ENCODE measurements around the gene ERN2. TPM values are rescaled to one million over a fixed set of nuclear protein-coding genes. Genes with fewer than 3 reads are reported as not detected.

Gene ERN2
- total and polyA plus RNA-seq, 8 donors: 0.20 to 4.7 (median 1.8) TPM

DNA sequence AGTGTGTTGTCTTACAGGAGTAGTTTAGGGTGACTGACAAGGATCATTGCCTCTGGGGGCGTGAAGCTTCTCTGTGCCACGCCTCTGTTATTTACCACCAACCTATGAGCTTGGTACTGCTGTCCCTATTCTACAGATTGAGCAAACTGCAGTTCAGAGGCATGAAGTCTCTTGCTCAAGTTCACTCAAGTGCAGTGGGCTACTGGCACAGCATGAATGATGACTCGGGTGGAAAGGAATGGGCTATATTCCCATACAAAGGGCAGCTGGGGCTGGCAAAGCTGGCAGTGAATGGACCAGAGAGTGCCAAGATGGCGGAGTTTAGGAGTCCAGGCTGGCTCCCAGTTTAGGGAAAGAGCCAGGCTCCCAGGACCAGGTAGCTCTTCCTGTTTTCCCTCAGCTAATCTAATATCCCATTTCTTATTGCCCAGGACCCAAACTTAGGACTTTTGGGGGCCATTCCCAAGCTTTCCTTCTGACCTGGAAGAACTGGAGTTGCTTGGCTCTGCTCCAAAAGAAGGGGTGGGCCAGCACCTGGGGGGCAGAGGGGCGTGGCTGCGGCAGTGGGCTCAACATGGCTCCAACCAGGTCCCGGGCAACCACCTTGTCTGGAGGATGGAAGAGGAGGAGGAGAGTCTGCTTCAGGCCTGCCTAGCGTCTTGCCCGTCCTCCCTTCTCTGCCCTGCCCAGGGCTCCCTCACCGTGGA, 21.4 kb downstream of the ERN2 start:
- ATAC-seq: no peak
- Histone ChIP-seq H3K27me3 (no peaks in the 10 kb centered on the region), H3K4me1 (no peaks in the 10 kb centered on the region), H3K9me3 (no peaks in the 10 kb centered on the region), H3K4me3 (no peak overlapping the region), H3K36me3 (peaks cover 0 to 30% (median 7%) of the 10 kb centered on the region in 3 donors), H3K27ac (no peak overlapping the region)
- no peak for DNase-seq
- no peak for FAIRE-seq
- 92 to 95% methylated on average over 10 of the region's 10 CpGs for WGBS, 2 donors
- intact Hi-C loops (cut with DNase I): no loop called here
- TF ChIP-seq, protein P1, sequence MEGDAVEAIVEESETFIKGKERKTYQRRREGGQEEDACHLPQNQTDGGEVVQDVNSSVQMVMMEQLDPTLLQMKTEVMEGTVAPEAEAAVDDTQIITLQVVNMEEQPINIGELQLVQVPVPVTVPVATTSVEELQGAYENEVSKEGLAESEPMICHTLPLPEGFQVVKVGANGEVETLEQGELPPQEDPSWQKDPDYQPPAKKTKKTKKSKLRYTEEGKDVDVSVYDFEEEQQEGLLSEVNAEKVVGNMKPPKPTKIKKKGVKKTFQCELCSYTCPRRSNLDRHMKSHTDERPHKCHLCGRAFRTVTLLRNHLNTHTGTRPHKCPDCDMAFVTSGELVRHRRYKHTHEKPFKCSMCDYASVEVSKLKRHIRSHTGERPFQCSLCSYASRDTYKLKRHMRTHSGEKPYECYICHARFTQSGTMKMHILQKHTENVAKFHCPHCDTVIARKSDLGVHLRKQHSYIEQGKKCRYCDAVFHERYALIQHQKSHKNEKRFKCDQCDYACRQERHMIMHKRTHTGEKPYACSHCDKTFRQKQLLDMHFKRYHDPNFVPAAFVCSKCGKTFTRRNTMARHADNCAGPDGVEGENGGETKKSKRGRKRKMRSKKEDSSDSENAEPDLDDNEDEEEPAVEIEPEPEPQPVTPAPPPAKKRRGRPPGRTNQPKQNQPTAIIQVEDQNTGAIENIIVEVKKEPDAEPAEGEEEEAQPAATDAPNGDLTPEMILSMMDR (IDR thresholded peaks at IDR 0.05): no peak

DNA sequence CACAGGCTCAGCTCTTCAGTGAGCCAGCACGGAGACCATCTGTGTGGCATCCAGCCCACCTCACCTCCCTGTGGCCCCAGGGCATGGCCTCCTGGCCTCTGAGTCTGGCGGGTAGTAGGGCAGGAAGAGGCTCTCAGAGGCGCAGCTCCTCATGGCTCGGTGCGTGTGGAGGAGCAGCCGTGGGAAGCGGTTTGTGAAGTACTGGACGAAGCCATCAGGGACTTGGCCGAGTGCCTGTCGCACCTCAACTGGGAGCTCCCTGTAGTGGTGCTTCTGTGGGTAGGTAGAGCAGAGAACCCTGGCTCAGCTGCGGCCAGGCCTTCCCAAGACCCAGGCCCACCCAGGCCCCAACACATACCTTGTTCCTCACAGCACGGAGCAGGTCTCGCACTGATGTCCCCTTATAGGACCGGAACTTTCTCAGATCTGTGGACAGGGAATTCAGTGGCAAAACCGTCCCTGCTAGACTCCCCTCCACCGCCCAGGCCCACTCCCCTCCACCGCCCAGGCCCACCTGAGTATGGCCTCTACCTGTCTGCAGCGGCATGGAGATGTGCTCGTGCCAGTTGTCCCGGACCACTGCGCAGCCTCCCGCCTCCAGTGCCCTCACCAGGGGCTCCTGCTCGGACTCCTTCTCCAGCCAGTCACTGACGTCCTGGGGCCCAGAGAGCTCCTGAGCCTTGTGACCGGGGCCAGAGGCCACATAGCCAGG, 22.1 kb downstream of the ERN2 start:
- TF ChIP-seq, protein P1 (IDR thresholded peaks at IDR 0.05): no peak
- H3K4me1 ChIP-seq: no peaks in the 10 kb centered on the region
- no peaks in the 10 kb centered on the region for H3K27me3 ChIP-seq
- DNase-seq (peak in 1 of 6 donors; percentile 63), ATAC-seq (peak in 1 of 4 donors; percentile 8), FAIRE-seq (no peak)
- H3K27ac ChIP-seq: no peak overlapping the region
- intact Hi-C loops (cut with DNase I): no loop called here
- H3K9me3 ChIP-seq: no peaks in the 10 kb centered on the region
- H3K4me3 ChIP-seq: no peak overlapping the region
- H3K36me3 ChIP-seq: peaks cover 0 to 30% (median 7%) of the 10 kb centered on the region in 3 donors
- WGBS, 2 donors: 96 to 97% methylated on average over 25 of the region's 25 CpGs

DNA sequence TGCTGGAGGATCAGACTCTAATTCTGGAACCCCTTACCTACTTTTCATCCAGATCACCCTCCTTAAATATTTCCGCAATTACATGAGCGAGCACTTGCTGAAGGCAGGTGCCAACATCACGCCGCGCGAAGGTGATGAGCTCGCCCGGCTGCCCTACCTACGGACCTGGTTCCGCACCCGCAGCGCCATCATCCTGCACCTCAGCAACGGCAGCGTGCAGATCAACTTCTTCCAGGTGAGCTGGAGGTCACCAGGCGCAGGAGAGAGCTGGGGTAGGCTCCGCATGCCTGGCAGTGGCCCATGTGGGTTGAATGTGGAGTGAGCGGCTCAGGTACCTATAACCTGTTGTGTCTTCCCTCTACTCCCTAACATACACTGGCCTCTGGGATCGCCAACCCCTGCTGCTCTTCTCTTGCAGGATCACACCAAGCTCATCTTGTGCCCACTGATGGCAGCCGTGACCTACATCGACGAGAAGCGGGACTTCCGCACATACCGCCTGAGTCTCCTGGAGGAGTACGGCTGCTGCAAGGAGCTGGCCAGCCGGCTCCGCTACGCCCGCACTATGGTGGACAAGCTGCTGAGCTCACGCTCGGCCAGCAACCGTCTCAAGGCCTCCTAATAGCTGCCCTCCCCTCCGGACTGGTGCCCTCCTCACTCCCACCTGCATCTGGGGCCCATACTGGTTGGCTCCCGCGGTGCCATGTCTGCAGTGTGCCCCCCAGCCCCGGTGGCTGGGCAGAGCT, 23.4 kb downstream of the ERN2 start:
- Histone ChIP-seq H3K27me3 (no peaks in the 10 kb centered on the region), H3K36me3 (peaks cover 0 to 30% (median 10%) of the 10 kb centered on the region in 3 donors), H3K9me3 (no peaks in the 10 kb centered on the region), H3K4me3 (no peak overlapping the region), H3K4me1 (no peaks in the 10 kb centered on the region), H3K27ac (no peak overlapping the region)
- no peak for DNase-seq
- WGBS, 2 donors: 97% methylated on average over 36 of the region's 36 CpGs
- intact Hi-C loops (cut with DNase I): no loop called here
- no peak for ATAC-seq
- FAIRE-seq: no peak
- TF ChIP-seq, protein P1 (IDR thresholded peaks at IDR 0.05): no peak

DNA sequence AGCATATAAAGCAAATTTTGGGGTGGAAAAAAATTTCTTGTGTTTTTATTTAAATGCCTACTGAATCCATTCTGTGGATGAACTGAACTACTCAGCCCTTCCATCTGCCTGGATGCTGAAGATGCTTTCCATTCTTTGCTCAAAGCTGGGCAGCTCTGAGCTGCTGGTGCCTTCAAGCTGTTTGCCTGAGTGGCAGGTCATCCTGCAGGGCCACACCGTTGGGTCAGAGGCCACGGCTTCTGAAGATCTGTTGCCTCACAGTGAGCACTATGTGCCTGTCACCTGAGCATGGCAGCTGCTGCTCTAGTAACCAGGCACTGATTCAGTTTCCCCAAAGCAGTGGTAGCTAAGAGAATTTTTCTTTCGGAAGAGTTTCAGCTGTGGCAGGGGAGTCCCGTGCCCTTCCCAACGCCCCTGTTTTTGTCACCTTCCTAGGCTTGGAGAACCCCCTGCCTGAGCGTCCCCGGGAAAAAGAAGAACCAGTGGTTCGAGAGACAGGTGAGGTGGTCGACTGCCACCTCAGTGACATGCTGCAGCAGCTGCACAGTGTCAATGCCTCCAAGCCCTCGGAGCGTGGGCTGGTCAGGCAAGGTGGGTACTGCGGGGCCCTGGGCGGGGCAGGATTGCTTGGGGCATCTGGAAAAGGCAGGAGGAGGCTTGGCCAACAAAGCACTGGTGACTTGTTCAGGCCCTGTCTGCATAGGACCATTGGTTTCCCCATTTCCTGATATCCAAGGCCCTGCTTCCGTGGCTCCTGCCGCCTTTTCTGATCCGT, 25.8 kb downstream of the ERN2 start:
- TF ChIP-seq, protein P1 (IDR thresholded peaks at IDR 0.05): no peak
- Histone ChIP-seq H3K9me3 (no peaks in the 10 kb centered on the region), H3K4me1 (no peaks in the 10 kb centered on the region), H3K27ac (no peak overlapping the region), H3K36me3 (peaks cover 0 to 30% (median 10%) of the 10 kb centered on the region in 3 donors), H3K27me3 (no peaks in the 10 kb centered on the region), H3K4me3 (no peak overlapping the region)
- ATAC-seq (no peak), FAIRE-seq (no peak), DNase-seq (no peak)
- 95 to 97% methylated on average over 16 of the region's 16 CpGs for WGBS, 2 donors
- intact Hi-C loops (cut with DNase I): no loop called here

Data from pancreas (tissue), 10 donors.